GM23338 (cell line): ENCODE results near the gene NAMPT. TPM values are rescaled to one million over a fixed set of nuclear protein-coding genes. Genes with fewer than 3 reads are reported as not detected.

Experiments
- ATAC-seq: fragments of 200-7000 bp; cut with Tn5 transposase; 3 replicates; pipeline ENCODE4 v1.9.1; 2020
- DNase-seq: peaks from one replicate; pipeline ENCODE4 v3.0.0-alpha.2; 2015; ENCODE audit warnings: low spot score
- H2AFZ ChIP-seq: fragments of 200-600 bp; sonication (generic); 2 replicates; pipeline ENCODE4 v1.8.0; 2016; ENCODE audit warnings: antibody characterized with exemption, mild to moderate bottlenecking, moderate library complexity
- H3F3A ChIP-seq: fragments of 200-600 bp; sonication (generic); replicated peaks from 2 replicates; pipeline ENCODE4 v1.8.0; 2017; ENCODE audit warnings: antibody characterized with exemption, mixed run types, low read depth
- H3K27ac ChIP-seq: fragments of 200-600 bp; sonication (generic); 2 replicates; pipeline ENCODE4 v1.6.1; 2016; ENCODE audit warnings: low read depth
- H3K27me3 ChIP-seq: fragments of 200-600 bp; sonication (generic); 2 replicates; pipeline ENCODE4 v1.8.0; 2016; ENCODE audit warnings: mild to moderate bottlenecking, mixed run types, moderate library complexity; ENCODE audit not compliant: insufficient read depth
- H3K36me3 ChIP-seq: fragments of 200-600 bp; sonication (generic); 2 replicates; pipeline ENCODE4 v1.8.0; 2016; ENCODE audit warnings: mild to moderate bottlenecking; ENCODE audit not compliant: insufficient read depth
- H3K4me1 ChIP-seq: fragments of 200-600 bp; sonication (generic); 2 replicates; pipeline ENCODE4 v1.8.0; 2016; ENCODE audit warnings: mild to moderate bottlenecking, moderate library complexity; ENCODE audit not compliant: insufficient read depth
- H3K4me2 ChIP-seq: fragments of 200-600 bp; sonication (generic); 2 replicates; pipeline ENCODE4 v1.7.1; 2017; ENCODE audit warnings: mixed run types
- H3K4me3 ChIP-seq: fragments of 200-600 bp; sonication (generic); 2 replicates; pipeline ENCODE4 v1.6.1; 2016; ENCODE audit warnings: mixed run types
- H3K79me2 ChIP-seq: fragments of 200-600 bp; sonication (generic); replicated peaks from 2 replicates; pipeline ENCODE4 v1.8.0; 2017; ENCODE audit warnings: mild to moderate bottlenecking; ENCODE audit not compliant: insufficient read depth
- H3K9me2 ChIP-seq: fragments of 200-600 bp; sonication (generic); 2 replicates; pipeline ENCODE4 v1.8.0; 2017; ENCODE audit not compliant: insufficient read depth
- H4K20me1 ChIP-seq: fragments of 200-600 bp; sonication (generic); replicated peaks from 2 replicates; pipeline ENCODE4 v1.8.0; 2017; ENCODE audit warnings: mild to moderate bottlenecking; ENCODE audit not compliant: insufficient read depth
- H3K27ac Mint-ChIP-seq: 2 replicates; pipeline ENCODE4 v1.8.0; 2020; ENCODE audit warnings: inconsistent platforms, mild to moderate bottlenecking, moderate library complexity, mixed read lengths
- H3K27me3 Mint-ChIP-seq: 3 replicates; pipeline ENCODE4 v1.8.0; 2022; ENCODE audit warnings: low read depth, mild to moderate bottlenecking, moderate library complexity, mixed read lengths, inconsistent platforms; ENCODE audit not compliant: insufficient read depth, poor library complexity
- H3K36me3 Mint-ChIP-seq: 3 replicates; pipeline ENCODE4 v1.8.0; 2021; ENCODE audit warnings: low read depth, mild to moderate bottlenecking, inconsistent platforms, moderate library complexity, mixed read lengths
- H3K4me1 Mint-ChIP-seq: 3 replicates; pipeline ENCODE4 v1.8.0; 2020; ENCODE audit warnings: mild to moderate bottlenecking, inconsistent platforms, mixed read lengths
- H3K4me3 Mint-ChIP-seq: 3 replicates; pipeline ENCODE4 v1.8.0; 2021; ENCODE audit warnings: moderate library complexity, mild to moderate bottlenecking, inconsistent platforms, mixed read lengths
- H3K9me3 Mint-ChIP-seq: 3 replicates; pipeline ENCODE4 v1.8.0; 2020; ENCODE audit warnings: moderate library complexity, mild to moderate bottlenecking, inconsistent platforms, mixed read lengths
- CREB1 ChIP-seq: fragments of 250-450 bp; sonication (Bioruptor Pico); IDR thresholded peaks from 2 replicates; pipeline ENCODE4 v1.5.0; 2020; ENCODE audit warnings: low read depth, mild to moderate bottlenecking, moderate library complexity
- ETS1 ChIP-seq: IDR thresholded peaks from 2 replicates; pipeline ENCODE4 v1.6.1; 2016; ENCODE audit warnings: antibody characterized with exemption
- EZH2 ChIP-seq: fragments of 200-600 bp; sonication (generic); IDR thresholded peaks from one replicate; pipeline ENCODE4 v1.8.0; 2017; ENCODE audit warnings: antibody characterized with exemption, mild to moderate bottlenecking, low read depth; ENCODE audit not compliant: unreplicated experiment
- EZH2phosphoT487 ChIP-seq: fragments of 200-600 bp; sonication (generic); IDR thresholded peaks from one replicate; pipeline ENCODE4 v1.8.1; 2018; ENCODE audit warnings: antibody characterized with exemption; ENCODE audit not compliant: unreplicated experiment
- JUNB ChIP-seq: IDR thresholded peaks from one replicate; pipeline ENCODE4 v1.6.1; 2016; ENCODE audit warnings: antibody characterized with exemption; ENCODE audit not compliant: unreplicated experiment
- ZNF331 ChIP-seq: fragments of 250-450 bp; sonication (Bioruptor Pico); IDR thresholded peaks from 2 replicates; pipeline ENCODE4 v1.5.0; 2020; ENCODE audit warnings: low read depth, mild to moderate bottlenecking, moderate library complexity
- polyA plus RNA-seq: library from polyadenylated mRNA; unstranded; fragments of >200 nt; fragmentation: Nextera tagmentation; extraction: Ambion mirVana; gene quantifications from 2 replicates; pipeline ENCODE4 v1.2.1, GENCODE V29; 2016
- total RNA-seq: library from RNA; depleted of rRNA; stranded (reverse); fragments of >200 nt; shearing (Covaris generic); gene quantifications from 2 replicates; pipeline ENCODE4 v1.2.3, GENCODE V29; 2014
- TF ChIP-seq, protein P1 (sequence below), 2 experiments: fragments of 200-600 bp in 1 of 2; sonication (generic) in 1 of 2; conservative IDR thresholded peaks; 2 replicates each; pipeline versions ENCODE4 v1.5.1 to v1.6.1; 2016 to 2017; ENCODE audit warnings: antibody characterized with exemption in 2 of 2, low read depth in 2 of 2, mild to moderate bottlenecking in 2 of 2, moderate library complexity in 1 of 2
- TF ChIP-seq, protein P2 (sequence below): IDR thresholded peaks from one replicate; pipeline ENCODE4 v1.6.1; 2018; ENCODE audit warnings: antibody characterized with exemption; ENCODE audit not compliant: unreplicated experiment

The NAMPT gene
- total and polyA plus RNA-seq, 2 experiments from 2014 or later: 37.9 to 73.9 TPM

DNA sequence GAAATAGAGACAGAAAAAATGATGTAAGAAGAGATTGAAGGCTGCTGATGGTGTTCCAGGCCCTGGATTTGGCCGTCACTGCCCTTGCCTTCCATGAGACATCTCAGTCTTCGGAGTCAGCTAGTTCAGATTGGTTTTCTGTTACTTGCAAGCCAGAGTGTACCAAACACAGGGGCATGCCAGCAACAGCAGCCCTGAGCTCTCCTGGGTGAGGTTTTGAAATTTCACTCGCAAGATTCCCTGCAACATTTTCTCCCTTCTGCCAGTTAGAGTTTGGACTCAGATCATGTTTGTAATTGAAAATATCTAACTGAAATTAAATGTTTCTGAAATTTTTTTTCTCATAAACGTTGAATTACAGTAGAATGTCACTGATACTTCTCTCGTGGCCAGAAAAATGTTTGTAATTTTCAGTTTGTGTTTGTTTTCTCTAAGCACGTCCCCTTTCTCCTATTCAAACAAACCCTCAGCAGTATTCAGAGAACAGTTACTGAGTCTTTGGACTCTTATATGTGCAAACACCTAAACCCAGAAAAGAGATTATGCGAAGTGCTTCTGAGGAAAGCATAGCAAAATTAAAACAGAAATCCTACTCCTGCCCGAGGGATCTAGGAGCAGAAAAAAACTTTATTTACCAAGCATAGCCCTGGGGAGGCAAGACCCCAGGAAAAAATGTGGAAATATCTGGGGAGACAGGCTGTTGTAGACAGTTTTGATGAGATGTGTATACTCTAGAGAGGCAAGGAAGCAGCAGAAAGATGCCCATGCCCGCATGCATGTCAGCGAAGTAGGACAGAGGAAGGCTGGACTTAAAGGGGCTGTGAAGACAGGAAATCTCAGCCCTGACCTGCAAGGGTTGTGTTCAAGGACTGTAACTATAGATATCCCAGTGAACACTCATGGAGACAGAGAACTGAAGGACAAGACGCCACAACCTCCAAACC, 43.0 kb upstream of the NAMPT start:
- Histone ChIP-seq H3K4me1 (no peaks in the 10 kb centered on the region), H3K36me3 (no peaks in the 10 kb centered on the region), H2AFZ (no peak overlapping the region), H3K27me3 (no peaks in the 10 kb centered on the region), H3K4me3 (no peak overlapping the region), H3F3A (no peaks in the 10 kb centered on the region), H3K27ac (no peak overlapping the region), H3K4me2 (no peak overlapping the region), H3K9me2 (peaks cover 9% of the 10 kb centered on the region; the same call in 1 of the 2 replicates), H3K79me2 (no peaks in the 10 kb centered on the region), H4K20me1 (no peaks in the 10 kb centered on the region)
- Mint-ChIP-seq H3K4me1 (no peaks in the 10 kb centered on the region), H3K4me3 (no peak overlapping the region), H3K36me3 (no peaks in the 10 kb centered on the region), H3K9me3 (0 out of 3 replicates have a peak, but pooled peaks cover 2% of the 10 kb centered on the region), H3K27ac (no peak overlapping the region), H3K27me3 (no peaks in the 10 kb centered on the region)
- ATAC-seq (no peak), DNase-seq (no peak)
- no peak for TF ChIP-seq EZH2
- TF ChIP-seq, protein P1, sequence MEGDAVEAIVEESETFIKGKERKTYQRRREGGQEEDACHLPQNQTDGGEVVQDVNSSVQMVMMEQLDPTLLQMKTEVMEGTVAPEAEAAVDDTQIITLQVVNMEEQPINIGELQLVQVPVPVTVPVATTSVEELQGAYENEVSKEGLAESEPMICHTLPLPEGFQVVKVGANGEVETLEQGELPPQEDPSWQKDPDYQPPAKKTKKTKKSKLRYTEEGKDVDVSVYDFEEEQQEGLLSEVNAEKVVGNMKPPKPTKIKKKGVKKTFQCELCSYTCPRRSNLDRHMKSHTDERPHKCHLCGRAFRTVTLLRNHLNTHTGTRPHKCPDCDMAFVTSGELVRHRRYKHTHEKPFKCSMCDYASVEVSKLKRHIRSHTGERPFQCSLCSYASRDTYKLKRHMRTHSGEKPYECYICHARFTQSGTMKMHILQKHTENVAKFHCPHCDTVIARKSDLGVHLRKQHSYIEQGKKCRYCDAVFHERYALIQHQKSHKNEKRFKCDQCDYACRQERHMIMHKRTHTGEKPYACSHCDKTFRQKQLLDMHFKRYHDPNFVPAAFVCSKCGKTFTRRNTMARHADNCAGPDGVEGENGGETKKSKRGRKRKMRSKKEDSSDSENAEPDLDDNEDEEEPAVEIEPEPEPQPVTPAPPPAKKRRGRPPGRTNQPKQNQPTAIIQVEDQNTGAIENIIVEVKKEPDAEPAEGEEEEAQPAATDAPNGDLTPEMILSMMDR (conservative IDR thresholded peaks at IDR 0.05; ENCODE audit: low read depth in 2 of 2): no peak
- no peak for TF ChIP-seq CREB1 (CRISPR knock-in tag)
- TF ChIP-seq EZH2phosphoT487: no peak
- TF ChIP-seq, protein P2, sequence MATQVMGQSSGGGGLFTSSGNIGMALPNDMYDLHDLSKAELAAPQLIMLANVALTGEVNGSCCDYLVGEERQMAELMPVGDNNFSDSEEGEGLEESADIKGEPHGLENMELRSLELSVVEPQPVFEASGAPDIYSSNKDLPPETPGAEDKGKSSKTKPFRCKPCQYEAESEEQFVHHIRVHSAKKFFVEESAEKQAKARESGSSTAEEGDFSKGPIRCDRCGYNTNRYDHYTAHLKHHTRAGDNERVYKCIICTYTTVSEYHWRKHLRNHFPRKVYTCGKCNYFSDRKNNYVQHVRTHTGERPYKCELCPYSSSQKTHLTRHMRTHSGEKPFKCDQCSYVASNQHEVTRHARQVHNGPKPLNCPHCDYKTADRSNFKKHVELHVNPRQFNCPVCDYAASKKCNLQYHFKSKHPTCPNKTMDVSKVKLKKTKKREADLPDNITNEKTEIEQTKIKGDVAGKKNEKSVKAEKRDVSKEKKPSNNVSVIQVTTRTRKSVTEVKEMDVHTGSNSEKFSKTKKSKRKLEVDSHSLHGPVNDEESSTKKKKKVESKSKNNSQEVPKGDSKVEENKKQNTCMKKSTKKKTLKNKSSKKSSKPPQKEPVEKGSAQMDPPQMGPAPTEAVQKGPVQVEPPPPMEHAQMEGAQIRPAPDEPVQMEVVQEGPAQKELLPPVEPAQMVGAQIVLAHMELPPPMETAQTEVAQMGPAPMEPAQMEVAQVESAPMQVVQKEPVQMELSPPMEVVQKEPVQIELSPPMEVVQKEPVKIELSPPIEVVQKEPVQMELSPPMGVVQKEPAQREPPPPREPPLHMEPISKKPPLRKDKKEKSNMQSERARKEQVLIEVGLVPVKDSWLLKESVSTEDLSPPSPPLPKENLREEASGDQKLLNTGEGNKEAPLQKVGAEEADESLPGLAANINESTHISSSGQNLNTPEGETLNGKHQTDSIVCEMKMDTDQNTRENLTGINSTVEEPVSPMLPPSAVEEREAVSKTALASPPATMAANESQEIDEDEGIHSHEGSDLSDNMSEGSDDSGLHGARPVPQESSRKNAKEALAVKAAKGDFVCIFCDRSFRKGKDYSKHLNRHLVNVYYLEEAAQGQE: no peak
- TF ChIP-seq ETS1: no peak
- TF ChIP-seq JUNB: no peak
- TF ChIP-seq ZNF331 (CRISPR knock-in tag): no peak
